Activated CD8-positive, alpha-beta T cell treated with anti-CD3 and anti-CD28 coated beads, Interleukin-2, amount 10 ng/mL, durations not matched to agents 7 days and 5 days (primary cell): Measurements from ENCODE around the gene RNF141. TPM values are rescaled to one million over a fixed set of nuclear protein-coding genes. Genes with fewer than 3 reads are reported as not detected.

Experiments used
- ATAC-seq: fragments of 150-1000 bp; cut with Tn5 transposase; one replicate; pipeline ENCODE4 v1.10.0; 2021; ENCODE audit warnings: moderate library complexity
- CTCF ChIA-PET: fragments of 350-600 bp; sonication (Branson Sonifier 250); formaldehyde crosslinking; loops from one replicate; lab custom pipeline; 2021; ENCODE audit warnings: antibody characterized with exemption; lab: Charles Lee
- POLR2A ChIA-PET: fragments of 350-600 bp; sonication (Branson Sonifier 250); formaldehyde crosslinking; loops from one replicate; lab custom pipeline; 2021; ENCODE audit warnings: antibody characterized with exemption; lab: Charles Lee
- DNase-seq: peaks from one replicate; pipeline ENCODE4 v3.0.0-alpha.2; 2020
- H3K27ac Mint-ChIP-seq: one replicate; pipeline ENCODE4 v1.8.0; 2021; ENCODE audit warnings: mild to moderate bottlenecking, mixed read lengths
- H3K27me3 Mint-ChIP-seq: one replicate; pipeline ENCODE4 v1.8.0; 2021; ENCODE audit warnings: low read depth, mixed read lengths
- H3K36me3 Mint-ChIP-seq: one replicate; pipeline ENCODE4 v1.8.0; 2021; ENCODE audit warnings: low read depth, mixed read lengths
- H3K4me1 Mint-ChIP-seq: one replicate; pipeline ENCODE4 v1.8.0; 2021; ENCODE audit warnings: low read depth, mixed read lengths
- H3K4me3 Mint-ChIP-seq: one replicate; pipeline ENCODE4 v1.8.0; 2021; ENCODE audit warnings: mild to moderate bottlenecking, mixed read lengths
- H3K9me3 Mint-ChIP-seq: one replicate; pipeline ENCODE4 v1.8.0; 2022; ENCODE audit warnings: mixed read lengths; ENCODE audit not compliant: insufficient read depth
- total RNA-seq, 2 experiments: library from RNA; stranded (reverse); gene quantifications; one replicate each; pipeline ENCODE4 v1.2.3, GENCODE V29; 2021

The RNF141 gene
- total RNA-seq, 2 experiments from 2014 or later = 10.7 to 11.6 TPM

DNA sequence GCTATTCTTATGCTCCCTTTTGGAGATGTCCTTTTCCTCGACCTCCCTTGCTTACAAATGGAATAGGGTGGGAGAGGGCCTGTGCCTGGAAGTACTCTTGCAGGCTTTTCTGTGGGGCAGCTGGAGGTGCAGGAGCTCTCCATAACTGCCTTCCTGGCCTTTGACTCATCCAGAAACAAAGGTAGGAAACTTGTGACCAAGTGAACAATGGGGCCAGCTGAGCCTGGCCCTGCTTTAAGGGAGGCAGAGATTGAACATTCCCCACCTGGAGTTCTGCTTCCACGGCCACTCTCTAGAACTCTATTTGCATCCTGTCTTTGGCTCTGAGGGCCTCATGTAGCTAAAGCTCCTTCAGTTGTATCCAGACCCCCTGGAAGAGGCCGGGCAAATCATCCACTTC lies 32.6 kb upstream of the RNF141 start:
- POLR2A ChIA-PET = no interaction called here

DNA sequence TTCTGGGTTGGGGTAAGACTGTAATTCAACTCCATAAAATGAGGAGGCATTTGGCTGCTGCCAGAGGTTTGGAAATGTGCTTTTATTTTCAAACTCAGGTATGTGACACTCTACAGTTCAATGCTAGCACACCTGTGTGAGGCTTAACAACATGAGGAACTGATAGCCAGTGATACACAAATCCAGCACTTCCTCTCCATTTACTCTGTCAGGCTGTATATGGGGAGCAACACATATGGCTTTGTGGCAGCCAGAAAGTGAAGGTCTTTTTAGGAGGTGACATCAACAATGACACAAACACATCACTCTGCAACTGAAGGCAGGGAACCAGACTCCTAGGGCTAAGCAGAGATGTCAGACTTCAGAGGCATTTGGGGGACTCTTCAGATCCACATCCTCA lies 32.0 kb upstream of the RNF141 start:
- Mint-ChIP-seq H3K4me1 (no peaks in the 10 kb centered on the region), H3K27ac (no peak overlapping the region), H3K9me3 (no peaks in the 10 kb centered on the region), H3K4me3 (no peak overlapping the region), H3K36me3 (no peaks in the 10 kb centered on the region), H3K27me3 (peaks cover 17% of the 10 kb centered on the region)
- ChIA-PET POLR2A (no interaction called here), CTCF (no interaction called here)
- ATAC-seq (no peak), DNase-seq (no peak)

More for the DNA sequence above, 32.6 kb upstream of the RNF141 start:
- H3K4me3 Mint-ChIP-seq = no peak overlapping the region
- ATAC-seq = no peak
- no peaks in the 10 kb centered on the region for H3K36me3 Mint-ChIP-seq
- CTCF ChIA-PET = no interaction called here
- no peak overlapping the region for H3K27ac Mint-ChIP-seq
- no peak for DNase-seq
- no peaks in the 10 kb centered on the region for H3K9me3 Mint-ChIP-seq
- peaks cover 17% of the 10 kb centered on the region for H3K27me3 Mint-ChIP-seq
- no peaks in the 10 kb centered on the region for H3K4me1 Mint-ChIP-seq

DNA sequence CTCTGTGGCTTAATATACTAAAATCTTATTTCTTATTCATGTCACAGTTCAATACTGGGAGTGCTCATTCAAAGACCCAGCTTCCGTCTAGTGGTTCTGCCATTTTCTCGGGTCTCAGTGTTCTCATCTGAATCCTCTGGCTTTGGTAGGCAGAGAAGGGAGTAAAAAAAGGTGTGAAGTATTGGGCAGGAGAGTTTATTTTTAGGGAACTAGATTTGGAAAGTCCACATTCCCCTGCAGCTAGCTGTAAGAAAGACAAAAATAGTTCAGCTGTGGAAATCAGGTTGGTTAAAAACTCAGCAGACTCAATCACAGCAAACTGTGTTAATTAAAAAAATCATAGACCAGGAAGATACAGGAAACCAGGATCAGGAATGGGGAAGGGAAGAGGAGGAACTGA lies 31.5 kb upstream of the RNF141 start:
- no peak overlapping the region for H3K4me3 Mint-ChIP-seq
- ChIA-PET CTCF (no interaction called here), POLR2A (no interaction called here)
- peaks cover 17% of the 10 kb centered on the region for H3K27me3 Mint-ChIP-seq
- ATAC-seq (no peak), DNase-seq (no peak)
- no peaks in the 10 kb centered on the region for H3K36me3 Mint-ChIP-seq
- no peak overlapping the region for H3K27ac Mint-ChIP-seq
- H3K9me3 Mint-ChIP-seq = no peaks in the 10 kb centered on the region
- no peaks in the 10 kb centered on the region for H3K4me1 Mint-ChIP-seq

DNA sequence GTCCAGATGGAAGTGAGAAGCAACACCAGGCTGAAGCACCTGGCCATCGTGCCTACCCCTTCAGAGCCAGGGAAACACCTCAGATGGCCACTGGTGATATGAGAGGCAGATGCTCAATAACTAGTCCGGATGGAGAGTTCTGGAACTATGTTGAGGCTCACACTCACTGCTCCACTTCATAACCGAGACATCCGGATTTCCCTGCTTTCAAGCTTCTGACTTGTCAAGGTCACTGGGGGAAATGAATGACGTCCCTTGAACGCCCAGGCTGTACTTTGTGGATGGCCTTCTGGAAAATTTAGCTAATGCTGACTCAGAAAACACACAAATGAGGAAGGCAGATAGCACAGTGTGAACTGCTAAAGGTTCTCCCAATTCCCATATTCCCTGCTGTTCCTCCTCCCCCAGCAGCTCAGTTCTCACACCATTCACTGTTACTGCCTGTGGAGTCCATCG lies 27.5 kb upstream of the RNF141 start, which contains the start of gene LYVE1:
LYVE1 (minus strand) TSS at position 180 of the 456 bp plus-strand sequence; CDS start at position 47, 133 bp downstream.
- Mint-ChIP-seq H3K27ac (no peak within 1 kb of the TSS), H3K4me1 (no peaks in the 10 kb centered on the region), H3K4me3 (no peak within 1 kb of the TSS), H3K9me3 (no peaks in the 10 kb centered on the region), H3K27me3 (peaks cover 14% of the 10 kb centered on the region), H3K36me3 (no peaks in the 10 kb centered on the region)
- ATAC-seq (no peak), DNase-seq (no peak)
- ChIA-PET POLR2A (no interaction called here), CTCF (interaction anchor here (3.3 kb wide), 1 partner anchor 27 kb away, joined by 12 read pairs; the partner anchor contains the start of gene RNF141)

DNA sequence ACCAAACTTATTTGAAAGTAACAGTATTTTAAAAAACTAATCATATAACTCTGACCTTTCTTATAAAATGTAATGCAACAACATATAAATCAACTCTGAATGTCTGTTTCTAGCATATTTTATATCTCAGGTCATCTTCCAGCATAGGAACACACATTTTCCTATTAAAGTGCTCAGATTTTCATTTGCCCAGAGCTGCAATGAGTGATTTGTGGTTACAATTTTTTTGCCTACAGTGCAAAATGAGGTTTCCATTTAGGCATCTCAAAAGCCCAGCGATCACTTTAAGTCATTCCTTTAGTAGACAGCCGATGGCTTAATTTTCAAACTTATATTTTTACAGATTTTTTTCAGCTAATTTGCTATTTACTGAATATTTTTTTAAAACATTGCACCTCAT lies 26.5 kb upstream of the RNF141 start:
- Mint-ChIP-seq H3K9me3 (no peaks in the 10 kb centered on the region), H3K4me3 (no peak overlapping the region), H3K27me3 (peaks cover 14% of the 10 kb centered on the region), H3K27ac (no peak overlapping the region), H3K36me3 (no peaks in the 10 kb centered on the region), H3K4me1 (no peaks in the 10 kb centered on the region)
- DNase-seq (no peak), ATAC-seq (no peak)
- POLR2A ChIA-PET = no interaction called here
- CTCF ChIA-PET = interaction anchor here (1.4 to 3.3 kb wide), 2 partner anchors 26 to 154 kb away, joined by 4 to 12 read pairs; partner anchors contain the start of gene RNF141

DNA sequence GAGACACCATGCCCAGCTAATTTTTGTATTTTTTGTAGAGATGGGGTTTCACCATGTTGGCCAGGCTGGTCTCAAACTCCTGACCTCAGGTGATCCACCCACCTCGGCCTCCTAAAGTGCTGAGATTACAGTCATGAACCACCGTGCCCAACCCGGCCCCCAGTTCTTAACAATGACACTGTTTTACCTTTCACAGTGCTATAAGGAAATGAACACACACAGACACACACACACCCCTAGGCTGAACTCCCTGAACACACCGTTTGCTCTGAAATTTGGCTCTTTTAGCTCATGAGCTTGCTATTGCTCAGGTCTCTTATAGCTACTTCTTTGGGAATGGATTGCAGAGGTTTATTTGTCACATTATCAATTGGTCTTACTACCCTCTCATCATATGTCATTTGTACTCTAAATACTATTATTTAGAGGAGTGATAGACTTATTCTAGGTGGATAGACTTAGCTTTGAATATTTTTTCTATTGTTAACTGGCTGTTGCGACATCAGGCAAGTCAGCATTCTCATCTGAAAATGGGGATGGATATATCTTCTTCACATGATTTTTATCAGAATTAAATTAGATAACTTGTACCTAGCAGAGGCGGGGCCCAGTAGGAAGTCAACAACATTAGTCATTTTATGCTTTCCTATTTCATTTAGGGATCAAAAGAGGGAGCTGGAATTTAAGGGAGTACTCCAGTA lies 25.4 kb upstream of the RNF141 start:
- DNase-seq = no peak
- Mint-ChIP-seq H3K27me3 (peaks cover 7% of the 10 kb centered on the region), H3K4me1 (no peaks in the 10 kb centered on the region), H3K9me3 (no peaks in the 10 kb centered on the region), H3K27ac (no peak overlapping the region), H3K4me3 (no peak overlapping the region), H3K36me3 (no peaks in the 10 kb centered on the region)
- POLR2A ChIA-PET = no interaction called here
- CTCF ChIA-PET = interaction anchor here (1.3 to 3.3 kb wide), 3 partner anchors 18 to 153 kb away, joined by 3 to 12 read pairs (median 4); partner anchors contain the start of gene RNF141
- no peak for ATAC-seq

DNA sequence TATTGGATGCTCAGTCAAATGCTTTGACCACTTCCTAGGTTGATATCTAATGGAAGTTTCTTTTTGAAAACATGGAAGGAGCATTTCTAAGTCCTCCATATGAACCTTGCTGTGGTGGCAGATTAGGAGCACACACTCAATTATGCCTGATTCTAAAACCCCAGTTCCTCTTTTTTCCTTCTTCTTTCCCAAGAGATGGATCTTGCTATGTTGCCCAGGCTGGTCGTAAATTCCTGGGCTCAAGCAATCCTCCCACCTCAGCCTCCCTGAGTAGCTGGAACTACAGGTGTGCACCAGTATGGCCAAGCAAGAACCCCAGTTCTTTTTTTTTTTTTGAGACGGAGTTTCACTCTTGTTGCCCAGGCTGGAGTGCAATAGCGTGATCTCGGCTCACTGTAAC lies 24.5 kb upstream of the RNF141 start:
- ChIA-PET CTCF (interaction anchor here (1.3 to 3.3 kb wide), 3 partner anchors 19 to 24 kb away, joined by 3 to 13 read pairs (median 12); partner anchors contain the start of gene RNF141), POLR2A (no interaction called here)
- Mint-ChIP-seq H3K4me1 (no peaks in the 10 kb centered on the region), H3K36me3 (no peaks in the 10 kb centered on the region), H3K4me3 (no peak overlapping the region), H3K27me3 (peaks cover 10% of the 10 kb centered on the region), H3K27ac (no peak overlapping the region), H3K9me3 (no peaks in the 10 kb centered on the region)
- no peak for ATAC-seq
- no peak for DNase-seq

DNA sequence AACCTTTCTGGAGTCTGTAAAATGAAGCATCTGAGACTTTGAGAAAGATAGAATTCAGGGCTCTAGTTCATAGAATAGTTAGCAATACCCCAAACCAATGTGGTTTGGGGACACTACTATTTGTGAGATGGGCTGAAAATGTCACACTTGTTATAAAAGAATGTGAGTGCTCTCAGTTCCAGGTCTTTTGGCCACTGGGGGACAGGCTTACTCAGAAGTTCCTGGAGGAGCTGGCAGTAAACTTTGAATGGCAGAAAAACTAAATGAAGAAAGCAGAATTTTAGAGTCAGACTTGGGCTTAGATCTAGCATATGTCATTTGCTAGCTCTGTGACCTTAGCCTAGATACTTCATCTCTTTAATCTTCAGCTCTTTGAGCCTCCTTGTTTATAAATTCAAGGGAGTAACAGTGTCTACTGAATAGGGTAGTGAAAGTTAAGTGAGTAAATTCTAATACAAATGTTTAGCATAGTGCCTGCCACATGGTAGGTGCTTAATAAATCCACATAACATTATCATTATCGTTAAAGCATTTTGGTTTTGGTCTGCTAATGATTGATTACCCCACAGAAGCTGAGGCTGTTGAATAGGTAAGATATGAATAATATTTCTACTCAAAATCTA lies 23.8 kb upstream of the RNF141 start:
- DNase-seq (no peak), ATAC-seq (no peak)
- peaks cover 12% of the 10 kb centered on the region for H3K27me3 Mint-ChIP-seq
- H3K4me1 Mint-ChIP-seq = no peaks in the 10 kb centered on the region
- no peak overlapping the region for H3K27ac Mint-ChIP-seq
- CTCF ChIA-PET = interaction anchor here (2.0 kb wide), 1 partner anchor 23 kb away, joined by 13 read pairs; the partner anchor contains the start of gene RNF141
- POLR2A ChIA-PET = no interaction called here
- no peaks in the 10 kb centered on the region for H3K9me3 Mint-ChIP-seq
- H3K36me3 Mint-ChIP-seq = no peaks in the 10 kb centered on the region
- no peak overlapping the region for H3K4me3 Mint-ChIP-seq

DNA sequence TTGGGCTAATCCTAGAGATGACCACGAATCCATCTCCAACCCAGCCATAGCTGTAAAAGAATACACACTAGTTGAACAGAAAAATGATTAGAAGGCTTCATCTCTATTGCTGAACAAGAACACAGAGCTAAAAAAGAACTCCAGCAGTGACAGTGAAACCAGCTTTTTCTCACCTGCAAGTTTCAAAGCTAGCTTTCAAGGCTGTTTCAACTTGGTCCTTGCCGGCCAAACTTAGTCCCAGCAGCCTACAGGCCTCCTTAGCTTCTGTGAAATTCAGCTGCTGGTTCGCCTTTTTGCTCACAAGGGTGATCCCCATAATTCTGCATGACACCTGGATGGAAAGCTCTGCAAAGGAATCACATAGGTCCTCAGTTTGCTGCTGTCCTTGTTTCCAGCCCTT lies 23.0 kb upstream of the RNF141 start:
- ChIA-PET CTCF (interaction anchor here (2.0 kb wide), 1 partner anchor 22 kb away, joined by 13 read pairs; the partner anchor contains the start of gene RNF141), POLR2A (no interaction called here)
- DNase-seq = no peak

DNA sequence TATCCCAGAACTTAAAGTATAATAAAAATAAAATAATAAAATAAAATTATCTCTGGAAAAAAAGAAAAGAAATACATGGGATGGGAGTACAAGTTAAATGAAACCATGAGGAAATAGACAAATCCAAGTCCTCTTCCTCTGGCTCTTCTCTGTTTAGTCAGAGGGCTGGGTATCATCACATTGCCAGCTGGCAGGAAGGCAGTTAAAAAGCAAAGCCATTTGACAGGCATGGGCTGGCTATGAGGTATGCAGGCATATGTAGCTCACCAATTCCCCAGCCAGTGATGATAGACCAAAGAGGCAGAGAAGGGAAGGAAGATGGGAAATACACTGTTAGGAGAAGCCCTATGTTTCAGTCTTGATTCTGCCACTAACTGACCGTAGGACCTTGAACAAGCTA lies 21.0 kb upstream of the RNF141 start:
- POLR2A ChIA-PET = no interaction called here
- no peaks in the 10 kb centered on the region for H3K36me3 Mint-ChIP-seq

More for the DNA sequence above, 23.0 kb upstream of the RNF141 start:
- no peak overlapping the region for H3K27ac Mint-ChIP-seq
- H3K9me3 Mint-ChIP-seq = no peaks in the 10 kb centered on the region
- no peak for ATAC-seq
- H3K4me1 Mint-ChIP-seq = no peaks in the 10 kb centered on the region
- no peaks in the 10 kb centered on the region for H3K36me3 Mint-ChIP-seq
- no peak overlapping the region for H3K4me3 Mint-ChIP-seq
- peaks cover 16% of the 10 kb centered on the region for H3K27me3 Mint-ChIP-seq

DNA sequence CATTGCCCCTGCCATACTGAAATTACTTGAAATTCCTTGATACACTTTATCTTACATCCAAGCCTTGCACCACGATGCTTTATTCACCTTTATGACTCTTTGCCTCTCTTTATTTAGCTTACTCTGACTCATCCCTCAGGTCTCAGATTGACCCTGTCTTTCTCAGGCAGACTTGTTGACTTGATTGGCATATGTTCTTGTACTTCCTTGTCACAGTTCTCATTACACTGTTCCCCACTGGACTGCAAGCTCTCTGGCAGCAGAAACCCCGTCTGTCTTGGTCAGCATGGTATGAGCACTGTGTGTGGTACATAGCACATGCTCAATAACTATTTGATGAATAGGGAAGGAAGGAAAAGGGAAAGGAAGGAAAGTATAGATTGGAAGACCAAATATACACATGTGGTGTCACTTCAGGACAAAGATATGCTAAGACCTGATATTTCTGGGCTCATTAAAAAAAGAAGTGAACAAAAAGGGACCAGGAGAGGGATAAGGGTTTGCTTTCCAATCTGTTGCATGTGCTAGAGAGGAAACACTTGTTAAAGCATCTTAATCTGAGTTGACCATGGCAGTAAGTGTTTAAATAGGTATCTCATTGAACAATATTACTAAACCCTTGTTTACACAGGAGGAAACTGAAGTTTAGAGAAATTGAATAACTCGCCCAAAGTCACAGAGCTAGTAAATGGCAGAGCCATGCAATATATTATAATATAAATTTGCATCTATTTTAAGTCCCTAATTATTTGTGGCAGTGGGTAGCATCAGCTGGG lies 20.2 kb upstream of the RNF141 start:
- CTCF ChIA-PET = interaction anchor here (6.1 kb wide), 1 partner anchor 20 kb away, joined by 26 read pairs; the partner anchor contains the start of gene RNF141
- H3K9me3 Mint-ChIP-seq = no peaks in the 10 kb centered on the region
- POLR2A ChIA-PET = no interaction called here
- no peak overlapping the region for H3K27ac Mint-ChIP-seq
- H3K4me3 Mint-ChIP-seq = no peak overlapping the region
- no peaks in the 10 kb centered on the region for H3K4me1 Mint-ChIP-seq
- no peak for ATAC-seq
- peaks cover 22% of the 10 kb centered on the region for H3K27me3 Mint-ChIP-seq
- no peaks in the 10 kb centered on the region for H3K36me3 Mint-ChIP-seq
- no peak for DNase-seq

More for the DNA sequence above, 21.0 kb upstream of the RNF141 start:
- no peak for ATAC-seq
- Mint-ChIP-seq H3K4me1 (no peaks in the 10 kb centered on the region), H3K9me3 (no peaks in the 10 kb centered on the region), H3K27ac (no peak overlapping the region), H3K27me3 (peaks cover 21% of the 10 kb centered on the region), H3K4me3 (no peak overlapping the region)
- DNase-seq = no peak
- CTCF ChIA-PET = interaction anchor here (6.1 kb wide), 1 partner anchor 21 kb away, joined by 26 read pairs; the partner anchor contains the start of gene RNF141
